ENCODE data around the gene TMC6. TPM values are rescaled to one million over a fixed set of nuclear protein-coding genes. Genes with fewer than 3 reads are reported as not detected.

The TMC6 gene
- total and polyA plus RNA-seq, 2 of the 13 experiments (the other 11 are each of a cell fraction or from before 2014, with no cell fraction given) = 48.4 to 99.1 TPM

- TF ChIP-seq TSC22D2 (CRISPR knock-in tag; IDR thresholded peaks at IDR 0.05; ENCODE audit: borderline replicate concordance) = no peak
- TF ChIP-seq, protein P1, sequence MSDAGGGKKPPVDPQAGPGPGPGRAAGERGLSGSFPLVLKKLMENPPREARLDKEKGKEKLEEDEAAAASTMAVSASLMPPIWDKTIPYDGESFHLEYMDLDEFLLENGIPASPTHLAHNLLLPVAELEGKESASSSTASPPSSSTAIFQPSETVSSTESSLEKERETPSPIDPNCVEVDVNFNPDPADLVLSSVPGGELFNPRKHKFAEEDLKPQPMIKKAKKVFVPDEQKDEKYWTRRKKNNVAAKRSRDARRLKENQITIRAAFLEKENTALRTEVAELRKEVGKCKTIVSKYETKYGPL (CRISPR knock-in tag; IDR thresholded peaks at IDR 0.05) = no peak
- no peak for TF ChIP-seq JUND (CRISPR knock-in tag; IDR thresholded peaks at IDR 0.05)
- peak; percentile 95 for TF ChIP-seq ZNF235 (CRISPR knock-in tag; IDR thresholded peaks at IDR 0.05; ENCODE audit: borderline replicate concordance)
- TF ChIP-seq, protein P2, sequence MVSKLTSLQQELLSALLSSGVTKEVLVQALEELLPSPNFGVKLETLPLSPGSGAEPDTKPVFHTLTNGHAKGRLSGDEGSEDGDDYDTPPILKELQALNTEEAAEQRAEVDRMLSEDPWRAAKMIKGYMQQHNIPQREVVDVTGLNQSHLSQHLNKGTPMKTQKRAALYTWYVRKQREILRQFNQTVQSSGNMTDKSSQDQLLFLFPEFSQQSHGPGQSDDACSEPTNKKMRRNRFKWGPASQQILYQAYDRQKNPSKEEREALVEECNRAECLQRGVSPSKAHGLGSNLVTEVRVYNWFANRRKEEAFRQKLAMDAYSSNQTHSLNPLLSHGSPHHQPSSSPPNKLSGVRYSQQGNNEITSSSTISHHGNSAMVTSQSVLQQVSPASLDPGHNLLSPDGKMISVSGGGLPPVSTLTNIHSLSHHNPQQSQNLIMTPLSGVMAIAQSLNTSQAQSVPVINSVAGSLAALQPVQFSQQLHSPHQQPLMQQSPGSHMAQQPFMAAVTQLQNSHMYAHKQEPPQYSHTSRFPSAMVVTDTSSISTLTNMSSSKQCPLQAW (CRISPR knock-in tag; IDR thresholded peaks at IDR 0.05) = peak; percentile 83
- no peak for TF ChIP-seq KDM4B (CRISPR knock-in tag; IDR thresholded peaks at IDR 0.05)
- TF ChIP-seq NR3C1 (CRISPR knock-in tag; IDR thresholded peaks at IDR 0.05) = no peak
- TF ChIP-seq, protein P3, sequence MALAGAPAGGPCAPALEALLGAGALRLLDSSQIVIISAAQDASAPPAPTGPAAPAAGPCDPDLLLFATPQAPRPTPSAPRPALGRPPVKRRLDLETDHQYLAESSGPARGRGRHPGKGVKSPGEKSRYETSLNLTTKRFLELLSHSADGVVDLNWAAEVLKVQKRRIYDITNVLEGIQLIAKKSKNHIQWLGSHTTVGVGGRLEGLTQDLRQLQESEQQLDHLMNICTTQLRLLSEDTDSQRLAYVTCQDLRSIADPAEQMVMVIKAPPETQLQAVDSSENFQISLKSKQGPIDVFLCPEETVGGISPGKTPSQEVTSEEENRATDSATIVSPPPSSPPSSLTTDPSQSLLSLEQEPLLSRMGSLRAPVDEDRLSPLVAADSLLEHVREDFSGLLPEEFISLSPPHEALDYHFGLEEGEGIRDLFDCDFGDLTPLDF (CRISPR knock-in tag; IDR thresholded peaks at IDR 0.05) = no peak
- TF ChIP-seq CEBPB (IDR thresholded peaks at IDR 0.05; ENCODE audit: borderline replicate concordance, low read depth, low read length) = no peak
- no peak for TF ChIP-seq DR1 (CRISPR knock-in tag; IDR thresholded peaks at IDR 0.05)
- TF ChIP-seq ZNF563 (CRISPR knock-in tag; IDR thresholded peaks at IDR 0.05) = peak; percentile 52; the same call in 1 of the 2 replicates
- no peak for TF ChIP-seq ZNF839 (CRISPR knock-in tag; IDR thresholded peaks at IDR 0.05; ENCODE audit: borderline replicate concordance)
- TF ChIP-seq ETV6 (CRISPR knock-in tag; conservative IDR thresholded peaks at IDR 0.05) = no peak
- no peak for TF ChIP-seq REXO4 (CRISPR knock-in tag; IDR thresholded peaks at IDR 0.05; ENCODE audit: borderline replicate concordance)
- TF ChIP-seq ZNF30 (CRISPR knock-in tag; IDR thresholded peaks at IDR 0.05) = no peak; the same call in 1 of the 2 replicates
- TF ChIP-seq ZNF484 (CRISPR knock-in tag; IDR thresholded peaks at IDR 0.05; ENCODE audit: borderline replicate concordance, low read depth) = no peak
- TF ChIP-seq REPIN1 (CRISPR knock-in tag; IDR thresholded peaks at IDR 0.05; ENCODE audit: borderline replicate concordance, low read depth) = peak; percentile 61; the same call in 1 of the 2 replicates
- peak; percentile 56; the same call in 1 of the 2 replicates for TF ChIP-seq ZNF451 (CRISPR knock-in tag; IDR thresholded peaks at IDR 0.05)
- TF ChIP-seq, protein P4, sequence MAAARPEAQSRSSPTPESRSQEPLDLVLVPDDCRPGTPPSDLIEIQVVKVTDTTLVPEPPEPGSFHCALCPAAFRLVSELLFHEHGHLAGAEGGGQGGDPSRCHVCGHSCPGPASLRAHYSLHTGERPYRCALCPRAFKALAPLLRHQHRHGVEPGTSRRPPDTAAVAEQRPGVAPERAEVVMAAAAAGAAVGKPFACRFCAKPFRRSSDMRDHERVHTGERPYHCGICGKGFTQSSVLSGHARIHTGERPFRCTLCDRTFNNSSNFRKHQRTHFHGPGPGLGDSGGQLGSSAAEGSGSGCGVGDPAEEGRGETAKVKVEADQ (CRISPR knock-in tag; IDR thresholded peaks at IDR 0.05; ENCODE audit: borderline replicate concordance) = no peak; the same call in 1 of the 2 replicates
- no peak for TF ChIP-seq NFYB (CRISPR knock-in tag; IDR thresholded peaks at IDR 0.05)
- TF ChIP-seq NFKB2 (CRISPR knock-in tag; IDR thresholded peaks at IDR 0.05; ENCODE audit: borderline replicate concordance) = no peak
- TF ChIP-seq ZNF205 (CRISPR knock-in tag; IDR thresholded peaks at IDR 0.05) = no peak
- TF ChIP-seq ZMAT3 (CRISPR knock-in tag; conservative IDR thresholded peaks at IDR 0.05) = peak; percentile 82
- TF ChIP-seq, protein P5, sequence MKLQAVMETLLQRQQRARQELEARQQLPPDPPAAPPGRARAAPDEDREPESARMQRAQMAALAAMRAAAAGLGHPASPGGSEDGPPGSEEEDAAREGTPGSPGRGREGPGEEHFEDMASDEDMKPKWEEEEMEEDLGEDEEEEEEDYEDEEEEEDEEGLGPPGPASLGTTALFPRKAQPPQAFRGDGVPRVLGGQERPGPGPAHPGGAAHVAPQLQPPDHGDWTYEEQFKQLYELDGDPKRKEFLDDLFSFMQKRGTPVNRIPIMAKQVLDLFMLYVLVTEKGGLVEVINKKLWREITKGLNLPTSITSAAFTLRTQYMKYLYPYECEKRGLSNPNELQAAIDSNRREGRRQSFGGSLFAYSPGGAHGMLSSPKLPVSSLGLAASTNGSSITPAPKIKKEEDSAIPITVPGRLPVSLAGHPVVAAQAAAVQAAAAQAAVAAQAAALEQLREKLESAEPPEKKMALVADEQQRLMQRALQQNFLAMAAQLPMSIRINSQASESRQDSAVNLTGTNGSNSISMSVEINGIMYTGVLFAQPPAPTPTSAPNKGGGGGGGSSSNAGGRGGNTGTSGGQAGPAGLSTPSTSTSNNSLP (IDR thresholded peaks at IDR 0.05; ENCODE audit: low read depth, low read length) = no peak
These were observed 16.4 kb upstream of the TMC6 start (continued) for GRCh38 chr17:78144736-78145641.

Measured in HepG2 (cell line).